GM12892 (cell line): ENCODE measurements around the gene MCM3.

Source experiments
- POLR2A ChIP-seq: IDR thresholded peaks from 2 replicates; pipeline ENCODE4 v1.6.1; 2011; ENCODE audit warnings: low read depth, low read length, control low read depth
- POLR2AphosphoS5 ChIP-seq: IDR thresholded peaks from 2 replicates; pipeline ENCODE4 v1.6.1; 2011; ENCODE audit warnings: low read depth, low read length, control low read depth
- TAF1 ChIP-seq: IDR thresholded peaks from 2 replicates; pipeline ENCODE4 v1.6.1; 2011; ENCODE audit warnings: low read depth, mild to moderate bottlenecking, control low read depth, low read length, borderline replicate concordance

- TF ChIP-seq POLR2AphosphoS5 (no peak), POLR2A (no peak), TAF1 (no peak)
Measured at GRCh38 chr6:52276130-52276529, 8.4 kb downstream of the MCM3 start.
